RWPE2 (cell line): ENCODE measurements around the gene ABCG4.
"Not testable (repeated sequence)": the region's sequence is repeated elsewhere in the genome, so short reads cannot be mapped to it uniquely, and the experiment has no call there.

ENCODE experiments used
- ATAC-seq: fragments of 200-7000 bp; cut with Tn5 transposase; 3 replicates; pipeline ENCODE4 v1.9.1; 2021; ENCODE audit warnings: low read depth
- DNase-seq: peaks from one replicate; pipeline ENCODE4 v3.0.0-alpha.2; 2020; ENCODE audit warnings: low spot score
- H3K27ac ChIP-seq: fragments of 450-650 bp; 2 replicates; pipeline ENCODE4 v1.5.1; 2017; ENCODE audit warnings: mild to moderate bottlenecking; ENCODE audit not compliant: poor library complexity, severe bottlenecking
- H3K27me3 ChIP-seq: fragments of 250-450 bp; sonication (Bioruptor Pico); 2 replicates; pipeline ENCODE4 v1.5.1; 2021; ENCODE audit warnings: mild to moderate bottlenecking, moderate library complexity; ENCODE audit not compliant: insufficient read depth, poor library complexity, severe bottlenecking
- H3K36me3 ChIP-seq: fragments of 250-450 bp; sonication (Bioruptor Pico); 2 replicates; pipeline ENCODE4 v1.5.1; 2020; ENCODE audit warnings: low read depth, mild to moderate bottlenecking, moderate library complexity
- H3K4me1 ChIP-seq: fragments of 250-450 bp; sonication (Bioruptor Pico); 2 replicates; pipeline ENCODE4 v1.5.1; 2021; ENCODE audit warnings: mild to moderate bottlenecking, moderate library complexity; ENCODE audit not compliant: insufficient read depth, poor library complexity, severe bottlenecking
- H3K4me3 ChIP-seq: fragments of 250-450 bp; sonication (Bioruptor Pico); 2 replicates; pipeline ENCODE4 v1.5.1; 2021; ENCODE audit warnings: mild to moderate bottlenecking, moderate library complexity; ENCODE audit not compliant: severe bottlenecking
- H3K9me3 ChIP-seq: fragments of 250-450 bp; sonication (Bioruptor Pico); 2 replicates; pipeline ENCODE4 v1.5.1; 2021; ENCODE audit warnings: mild to moderate bottlenecking, moderate library complexity; ENCODE audit not compliant: severe bottlenecking
- TF ChIP-seq, protein P1 (sequence below): fragments of 450-650 bp; IDR thresholded peaks from one replicate; pipeline ENCODE4 v1.5.1; 2017; ENCODE audit warnings: mild to moderate bottlenecking, moderate library complexity; ENCODE audit not compliant: poor library complexity, severe bottlenecking

The ABCG4 gene

DNA sequence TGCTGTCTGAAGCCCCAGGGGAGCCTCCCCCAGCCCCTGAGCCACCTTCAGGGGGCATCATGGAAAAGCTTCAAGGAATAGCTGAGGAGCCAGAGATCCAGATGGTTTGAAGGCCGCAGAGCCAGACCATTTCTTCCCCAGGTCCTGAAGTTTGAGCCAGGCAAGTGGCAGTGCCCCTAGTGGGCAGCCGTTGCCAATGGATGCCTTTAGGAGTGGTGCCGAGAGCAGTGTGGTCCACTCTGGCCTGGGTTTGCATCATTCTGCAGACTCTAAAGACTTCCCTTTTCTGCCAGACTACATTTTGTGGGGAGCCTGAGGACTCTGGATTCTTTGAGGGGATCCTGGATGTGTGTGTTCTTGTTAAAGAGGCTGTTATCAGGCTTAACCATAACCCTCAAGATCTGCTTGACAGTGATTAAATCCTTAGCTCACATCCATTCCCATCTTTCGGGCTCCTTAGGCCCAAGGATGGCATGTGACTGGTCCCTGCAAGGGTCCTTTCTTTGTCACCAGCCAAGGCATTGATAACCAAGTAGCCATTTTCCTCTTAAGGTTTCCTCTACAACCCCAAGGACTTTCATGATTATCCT lies 14.4 kb upstream of the ABCG4 start:
- TF ChIP-seq, protein P1, sequence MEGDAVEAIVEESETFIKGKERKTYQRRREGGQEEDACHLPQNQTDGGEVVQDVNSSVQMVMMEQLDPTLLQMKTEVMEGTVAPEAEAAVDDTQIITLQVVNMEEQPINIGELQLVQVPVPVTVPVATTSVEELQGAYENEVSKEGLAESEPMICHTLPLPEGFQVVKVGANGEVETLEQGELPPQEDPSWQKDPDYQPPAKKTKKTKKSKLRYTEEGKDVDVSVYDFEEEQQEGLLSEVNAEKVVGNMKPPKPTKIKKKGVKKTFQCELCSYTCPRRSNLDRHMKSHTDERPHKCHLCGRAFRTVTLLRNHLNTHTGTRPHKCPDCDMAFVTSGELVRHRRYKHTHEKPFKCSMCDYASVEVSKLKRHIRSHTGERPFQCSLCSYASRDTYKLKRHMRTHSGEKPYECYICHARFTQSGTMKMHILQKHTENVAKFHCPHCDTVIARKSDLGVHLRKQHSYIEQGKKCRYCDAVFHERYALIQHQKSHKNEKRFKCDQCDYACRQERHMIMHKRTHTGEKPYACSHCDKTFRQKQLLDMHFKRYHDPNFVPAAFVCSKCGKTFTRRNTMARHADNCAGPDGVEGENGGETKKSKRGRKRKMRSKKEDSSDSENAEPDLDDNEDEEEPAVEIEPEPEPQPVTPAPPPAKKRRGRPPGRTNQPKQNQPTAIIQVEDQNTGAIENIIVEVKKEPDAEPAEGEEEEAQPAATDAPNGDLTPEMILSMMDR = peak; percentile 53
- no peaks in the 10 kb centered on the region for H3K27me3 ChIP-seq
- H3K4me1 ChIP-seq = no peaks in the 10 kb centered on the region
- peaks cover 43% of the 10 kb centered on the region for H3K36me3 ChIP-seq
- no peak overlapping the region for H3K27ac ChIP-seq
- ATAC-seq = peak; percentile 53; the same call in 2 of the 3 replicates
- no peaks in the 10 kb centered on the region for H3K9me3 ChIP-seq
- no peak for DNase-seq
- no peak overlapping the region for H3K4me3 ChIP-seq

DNA sequence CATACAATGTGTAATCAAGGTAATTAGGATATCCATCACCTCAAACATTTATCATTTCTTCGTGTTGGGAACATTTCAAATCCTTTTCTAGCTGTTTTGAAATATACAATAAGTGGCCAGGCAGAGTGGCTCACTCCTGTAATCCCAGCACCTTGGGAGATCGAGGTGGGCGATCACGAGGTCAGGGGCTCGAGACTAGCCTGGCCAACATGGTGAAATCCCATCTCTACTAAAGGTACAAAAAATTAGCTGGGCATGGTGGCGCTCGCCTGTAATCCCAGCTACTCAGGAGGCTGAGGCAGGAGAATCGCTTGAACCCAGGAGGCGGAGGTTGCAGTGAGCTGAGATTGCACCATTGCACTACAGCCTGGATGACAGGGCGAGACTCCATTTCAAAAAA lies 9.6 kb upstream of the ABCG4 start:
- not testable (repeated sequence) for H3K4me3 ChIP-seq, H3K9me3 ChIP-seq, H3K27me3 ChIP-seq, H3K36me3 ChIP-seq, DNase-seq, H3K27ac ChIP-seq, H3K4me1 ChIP-seq, ATAC-seq

DNA sequence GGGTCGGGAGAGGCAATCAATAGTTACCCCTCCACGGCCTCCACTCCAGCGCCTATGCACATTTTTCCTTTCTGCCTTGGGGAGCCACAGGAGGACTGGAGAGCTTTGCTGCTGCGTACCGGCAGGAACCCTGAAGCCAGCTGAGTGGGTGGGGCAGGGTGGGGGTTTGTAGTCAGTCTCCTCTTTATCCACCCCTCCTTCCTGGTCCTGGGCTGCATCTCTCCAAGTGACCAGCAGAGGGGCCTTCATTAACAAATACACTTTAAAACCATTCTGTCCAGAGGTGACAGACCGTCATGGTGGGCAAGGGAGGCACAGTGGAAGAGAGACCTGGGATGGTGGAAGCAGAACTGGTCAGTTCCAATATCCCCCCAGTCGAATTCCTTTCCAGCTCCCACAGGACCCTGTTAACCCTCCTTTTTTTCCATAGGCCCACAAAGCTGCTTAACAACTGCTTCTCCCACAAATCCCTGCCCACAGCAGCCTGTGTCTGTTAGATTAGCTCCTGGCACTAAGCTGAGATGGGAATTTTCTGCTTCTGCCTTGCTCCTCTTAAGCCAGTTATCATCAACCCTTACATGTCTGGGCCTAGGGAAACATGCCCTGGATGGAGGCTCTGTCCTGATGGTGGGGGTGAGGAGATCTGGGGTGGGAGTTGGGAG lies 3.9 kb upstream of the ABCG4 start:
- Histone ChIP-seq H3K36me3 (no peaks in the 10 kb centered on the region), H3K9me3 (no peaks in the 10 kb centered on the region), H3K4me1 (no peaks in the 10 kb centered on the region), H3K4me3 (no peak overlapping the region), H3K27ac (no peak overlapping the region), H3K27me3 (no peaks in the 10 kb centered on the region)
- ATAC-seq (peak; percentile 86), DNase-seq (no peak)
- TF ChIP-seq, protein P1 = peak; percentile 63

DNA sequence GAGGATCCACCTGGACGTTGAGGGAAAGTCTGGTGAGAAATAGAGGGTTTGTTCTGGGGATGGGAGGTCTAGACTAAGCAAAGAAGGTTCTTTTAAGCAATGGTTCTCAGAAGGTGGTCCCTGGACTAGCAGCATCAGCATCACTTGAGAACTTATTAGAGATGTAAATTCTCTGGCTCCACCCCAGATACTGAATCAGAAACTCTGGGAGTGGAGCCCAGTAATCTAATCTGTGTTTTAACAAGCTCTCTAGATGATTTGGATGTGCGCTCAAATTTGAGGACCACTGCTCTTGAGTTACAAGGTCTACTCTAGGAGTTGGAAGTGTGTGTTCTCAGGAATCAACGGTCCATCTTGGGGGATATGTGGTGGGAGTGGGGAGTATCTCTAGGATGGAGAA lies 3.3 kb upstream of the ABCG4 start:
- Histone ChIP-seq H3K36me3 (no peaks in the 10 kb centered on the region), H3K4me3 (no peak overlapping the region), H3K4me1 (no peaks in the 10 kb centered on the region), H3K27ac (no peak overlapping the region), H3K27me3 (no peaks in the 10 kb centered on the region), H3K9me3 (no peaks in the 10 kb centered on the region)
- ATAC-seq = no peak
- TF ChIP-seq, protein P1 = no peak
- no peak for DNase-seq

DNA sequence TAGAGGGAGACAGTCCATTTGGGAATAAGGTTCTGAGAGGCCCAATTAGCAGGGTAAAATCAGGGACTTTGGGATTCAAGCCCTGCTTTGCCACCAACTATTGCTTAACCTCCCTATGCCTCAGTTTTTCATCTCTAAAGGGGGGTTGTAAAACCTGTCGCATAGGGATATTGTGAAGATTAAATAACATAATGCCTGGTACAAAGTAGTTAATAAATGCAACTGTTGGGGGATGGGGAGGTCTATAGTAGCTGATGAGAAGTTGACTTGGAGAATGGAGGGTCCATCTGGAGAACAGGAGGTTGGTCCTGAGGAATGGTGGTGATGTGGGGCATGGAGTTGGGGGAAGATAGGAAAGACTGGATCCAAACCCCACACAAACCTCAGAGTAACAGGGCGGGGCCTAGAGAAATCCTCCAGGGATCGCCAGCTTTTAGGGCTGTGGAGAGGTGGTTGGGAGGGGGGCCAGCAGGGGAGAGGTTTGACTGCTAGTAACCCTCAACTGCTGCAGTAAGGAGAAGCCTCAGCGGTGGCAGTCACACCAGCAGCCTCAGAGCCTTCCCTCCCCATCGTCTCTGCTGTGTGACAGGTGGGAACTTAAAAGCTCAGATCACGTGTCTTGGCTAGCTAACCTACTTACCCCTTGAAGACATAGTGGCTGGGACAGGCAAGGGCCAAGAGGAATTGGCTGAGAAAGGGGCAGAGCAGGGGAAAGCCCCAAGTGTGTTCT lies 1.1 kb upstream of the ABCG4 start:
- H3K27me3 ChIP-seq = no peaks in the 10 kb centered on the region
- no peak for ATAC-seq
- no peaks in the 10 kb centered on the region for H3K36me3 ChIP-seq
- H3K4me1 ChIP-seq = no peaks in the 10 kb centered on the region
- TF ChIP-seq, protein P1 = no peak
- no peaks in the 10 kb centered on the region for H3K9me3 ChIP-seq
- H3K27ac ChIP-seq = no peak overlapping the region
- H3K4me3 ChIP-seq = no peak overlapping the region
- DNase-seq = no peak
